ENCODE results near the gene ANLN. TPM values are rescaled to one million over a fixed set of nuclear protein-coding genes. Genes with fewer than 3 reads are reported as not detected.

ANLN gene
- total RNA-seq, 1 experiment from 2014 or later, result 106 TPM

DNA sequence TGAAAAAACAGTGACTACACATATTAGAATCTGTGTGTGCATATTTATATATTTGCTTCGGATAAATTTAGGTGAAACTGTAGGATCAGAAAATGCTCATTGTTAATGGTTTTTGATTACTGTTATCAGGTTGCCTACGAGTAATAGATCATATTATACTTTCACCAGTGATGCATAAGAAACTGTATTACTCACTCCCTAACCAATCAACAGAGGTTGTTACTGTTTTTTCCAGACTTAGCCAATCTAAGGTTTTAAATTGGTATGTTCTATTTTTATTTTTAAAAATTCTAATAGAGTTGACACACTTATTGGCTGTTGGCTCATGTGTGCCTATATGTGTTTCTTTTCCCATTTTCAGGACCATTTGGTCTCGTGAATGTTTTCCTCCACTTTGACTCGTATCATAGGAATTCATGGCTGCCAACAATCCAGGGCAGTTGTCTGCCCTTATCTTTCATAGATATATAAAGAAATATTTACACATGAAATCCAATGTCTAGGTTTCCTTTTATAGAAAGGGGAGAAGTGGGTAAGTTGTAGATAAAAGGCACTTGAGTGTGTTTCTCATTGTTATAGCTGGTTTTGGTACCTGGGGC is 59.2 kb downstream of the ANLN start:
- Mint-ChIP-seq H3K4me1 (ENCODE audit: low read depth, unreplicated experiment) (no peaks in the 10 kb centered on the region), H3K4me3 (ENCODE audit: unreplicated experiment) (no peak overlapping the region), H3K27ac (ENCODE audit: unreplicated experiment) (no peak overlapping the region), H3K27me3 (ENCODE audit: insufficient read depth, unreplicated experiment) (no peaks in the 10 kb centered on the region), H3K36me3 (ENCODE audit: insufficient read depth, unreplicated experiment) (peaks cover 86% of the 10 kb centered on the region), H3K9me3 (ENCODE audit: unreplicated experiment) (no peaks in the 10 kb centered on the region)
- Histone ChIP-seq H3K36me3 (ENCODE audit: control insufficient read depth, insufficient read depth, low read length) (peaks cover 3% of the 10 kb centered on the region), H3K4me3 (ENCODE audit: low read depth, low read length) (no peak overlapping the region), H3K27me3 (replicated peaks; ENCODE audit: control insufficient read depth, insufficient read depth, low read length) (no peaks in the 10 kb centered on the region), H3K9me3 (peaks cover 14% of the 10 kb centered on the region; the same call in 1 of the 2 replicates), H3K4me1 (peaks cover 19% of the 10 kb centered on the region)
- ChIA-PET POLR2A (no interaction called here), CTCF (no interaction called here)
- BruUV-seq (replicated peaks), result no TSS peak
- no peak for TF ChIP-seq CTCF (IDR thresholded peaks at IDR 0.05; ENCODE audit: insufficient read depth in 1 of 2, low read depth in 1 of 2, low read length in 1 of 2, severe bottlenecking in 1 of 2, unreplicated experiment in 1 of 2)
- DNase-seq, result peak in 1 of 2 experiments; percentile 22
- intact Hi-C loops (cut with micrococcal nuclease; ENCODE audit: unreplicated experiment), result no loop called here

DNA sequence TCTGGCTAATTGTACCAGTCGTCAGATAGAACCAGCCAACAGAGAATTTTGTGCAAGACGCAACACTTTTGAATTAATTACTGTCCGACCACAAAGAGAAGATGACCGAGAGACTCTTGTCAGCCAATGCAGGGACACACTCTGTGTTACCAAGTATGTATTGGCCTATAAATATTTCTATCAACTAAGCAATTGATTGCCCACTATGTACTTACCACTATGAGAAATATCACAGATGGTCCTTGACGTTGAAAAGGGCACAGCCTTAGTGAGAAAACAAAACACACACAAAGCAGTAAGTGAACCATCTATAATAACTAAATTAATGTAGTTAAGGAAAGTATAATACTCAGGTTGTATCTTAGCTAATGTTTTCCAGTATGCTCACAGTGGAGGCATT is 60.0 kb downstream of the ANLN start:
- ChIA-PET CTCF (no interaction called here), POLR2A (no interaction called here)
- H3K27me3 Mint-ChIP-seq (ENCODE audit: insufficient read depth, unreplicated experiment), result no peaks in the 10 kb centered on the region
- BruUV-seq (replicated peaks), result no TSS peak
- Histone ChIP-seq H3K36me3 (ENCODE audit: control insufficient read depth, insufficient read depth, low read length) (peaks cover 3% of the 10 kb centered on the region), H3K4me3 (ENCODE audit: low read depth, low read length) (no peak overlapping the region), H3K4me1 (peaks cover 19% of the 10 kb centered on the region), H3K27me3 (replicated peaks; ENCODE audit: control insufficient read depth, insufficient read depth, low read length) (no peaks in the 10 kb centered on the region), H3K9me3 (peaks cover 11% of the 10 kb centered on the region; the same call in 1 of the 2 replicates)
- no peak overlapping the region for H3K4me3 Mint-ChIP-seq (ENCODE audit: unreplicated experiment)
- TF ChIP-seq CTCF (IDR thresholded peaks at IDR 0.05; ENCODE audit: insufficient read depth in 1 of 2, low read depth in 1 of 2, low read length in 1 of 2, severe bottlenecking in 1 of 2, unreplicated experiment in 1 of 2), result no peak
- no peaks in the 10 kb centered on the region for H3K4me1 Mint-ChIP-seq (ENCODE audit: low read depth, unreplicated experiment)
- no peak for DNase-seq
- intact Hi-C loops (cut with micrococcal nuclease; ENCODE audit: unreplicated experiment), result no loop called here
- H3K27ac Mint-ChIP-seq (ENCODE audit: unreplicated experiment), result no peak overlapping the region
- H3K9me3 Mint-ChIP-seq (ENCODE audit: unreplicated experiment), result no peaks in the 10 kb centered on the region
- H3K36me3 Mint-ChIP-seq (ENCODE audit: insufficient read depth, unreplicated experiment), result peaks cover 92% of the 10 kb centered on the region

- H3K4me1 ChIP-seq, result peaks cover 39% of the 10 kb centered on the region
- H3K4me3 ChIP-seq (ENCODE audit: low read depth, low read length), result no peak overlapping the region
- Mint-ChIP-seq H3K4me1 (ENCODE audit: low read depth, unreplicated experiment) (peaks cover 26% of the 10 kb centered on the region), H3K36me3 (ENCODE audit: insufficient read depth, unreplicated experiment) (peaks cover 77% of the 10 kb centered on the region), H3K9me3 (ENCODE audit: unreplicated experiment) (peaks cover 12% of the 10 kb centered on the region), H3K27me3 (ENCODE audit: insufficient read depth, unreplicated experiment) (no peaks in the 10 kb centered on the region), H3K4me3 (ENCODE audit: unreplicated experiment) (no peak overlapping the region), H3K27ac (ENCODE audit: unreplicated experiment) (no peak overlapping the region)
- H3K36me3 ChIP-seq (ENCODE audit: control insufficient read depth, insufficient read depth, low read length), result no peaks in the 10 kb centered on the region; the same call in 1 of the 2 replicates
- CTCF ChIA-PET, result no interaction called here
- intact Hi-C loops (cut with micrococcal nuclease; ENCODE audit: unreplicated experiment), result no loop called here
- no peaks in the 10 kb centered on the region for H3K27me3 ChIP-seq (replicated peaks; ENCODE audit: control insufficient read depth, insufficient read depth, low read length)
- 0 out of 2 replicates have a peak, but pooled peaks cover 3% of the 10 kb centered on the region for H3K9me3 ChIP-seq
- no TSS peak for BruUV-seq (replicated peaks)
- POLR2A ChIA-PET, result no interaction called here
- DNase-seq, result no peak
- TF ChIP-seq CTCF (IDR thresholded peaks at IDR 0.05; ENCODE audit: insufficient read depth in 1 of 2, low read depth in 1 of 2, low read length in 1 of 2, severe bottlenecking in 1 of 2, unreplicated experiment in 1 of 2), result no peak
Measured at GRCh38 chr7:36453769-36454168, 64.1 kb downstream of the ANLN start.
